ENCODE results near the gene CHRM4.

DNA sequence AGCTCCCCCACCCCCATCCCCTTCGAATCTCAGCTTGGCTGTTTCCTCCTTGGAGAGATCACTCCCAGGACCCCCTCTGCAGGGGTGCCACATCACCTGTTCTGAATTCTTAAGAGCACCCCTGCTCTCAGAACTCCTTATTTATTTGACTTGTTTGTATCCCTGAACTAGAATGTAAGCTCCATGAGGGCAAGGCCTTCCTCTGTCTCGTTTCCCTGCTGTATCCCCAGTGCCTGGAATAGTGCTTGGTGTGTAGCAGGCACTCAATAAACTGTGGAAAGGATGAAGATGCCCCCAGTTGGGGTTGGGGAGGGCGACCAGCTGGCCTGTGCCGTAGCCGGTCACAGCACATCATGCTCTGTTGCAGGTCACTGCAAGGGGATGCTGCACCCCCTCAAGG is 13.7 kb downstream of the CHRM4 start:
- no peak for TF ChIP-seq POLR2A (IDR thresholded peaks at IDR 0.05)
- TF ChIP-seq CTCF (IDR thresholded peaks at IDR 0.05): no peak
